HT-29 (cell line): ENCODE measurements around the gene COP1. TPM values are rescaled to one million over a fixed set of nuclear protein-coding genes. Genes with fewer than 3 reads are reported as not detected.

Experiments used
- DNase-seq: peaks from one replicate; pipeline ENCODE4 v3.0.0-alpha.2; 2015; ENCODE audit warnings: low spot score
- small RNA-seq: library from RNA; depleted of rRNA; stranded (forward); fragments of <200 nt; gene quantifications from one replicate; pipeline ENCODE3, GENCODE V24; 2014
- total RNA-seq: library from RNA; depleted of rRNA; stranded (reverse); fragments of >200 nt; shearing (Covaris generic); gene quantifications from 2 replicates; pipeline ENCODE4 v1.2.3, GENCODE V29; 2014

Gene COP1
- total RNA-seq, 1 experiment from 2014 or later, result 42.7 TPM

- DNase-seq, result no peak
Observed at GRCh38 chr1:175895966-175896365, 311.1 kb downstream of the COP1 start.

Small RNAs within 50 kb of the gene (small RNA-seq; reads per million reads assigned to genes)
- not detected for gene RF00066
- not detected for gene RNU2-12P
- gene RPS29P5, result 2.2 reads per million, percentile 68 among the genes with 10 or more reads in this experiment
- gene SCARNA3, result 0.57 reads per million
